ENCODE results near the gene POGK.

The POGK gene

DNA sequence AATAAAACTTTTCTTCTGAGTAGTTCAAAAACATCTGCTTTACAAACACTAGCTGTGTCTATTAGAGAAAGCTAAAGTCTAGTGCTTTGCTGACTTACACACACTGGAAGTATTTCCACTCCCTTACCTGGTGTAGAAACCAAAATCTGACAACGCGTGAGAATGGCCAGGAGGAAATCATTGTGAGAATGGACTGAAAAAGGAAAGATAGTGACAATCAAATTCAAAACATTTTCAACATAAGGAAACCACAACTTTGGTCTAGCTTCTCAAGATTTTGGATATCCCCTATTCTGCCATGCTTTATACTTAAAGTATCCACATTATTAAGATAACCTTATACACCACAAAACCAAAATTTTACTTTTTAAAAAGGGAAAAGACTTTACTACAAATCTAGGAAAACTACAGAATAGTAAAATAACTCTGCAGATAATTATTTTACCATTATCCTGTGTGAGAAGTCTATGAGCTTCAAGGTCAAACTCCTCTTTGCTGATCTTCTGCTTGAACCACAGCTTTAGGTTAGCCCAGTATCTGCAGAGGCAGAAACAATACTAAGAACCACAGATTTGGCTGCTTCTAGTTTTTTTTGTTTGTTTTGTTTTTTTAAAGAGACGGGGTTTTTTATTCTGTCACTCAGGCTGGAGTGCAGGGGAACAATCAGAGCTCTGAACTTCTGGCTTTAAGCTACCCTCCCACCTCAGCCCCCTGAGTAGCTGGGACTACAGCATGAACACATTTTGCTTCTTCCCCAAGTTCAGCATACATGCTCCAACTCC lies 30.2 kb downstream of the POGK start:
- WGBS (ENCODE audit: insufficient coverage) = 29% methylated on average over 1 of the region's 3 CpGs
- Histone ChIP-seq H3K4me1 (ENCODE audit: control extremely low read depth in 1 of 4, control insufficient read depth in 4 of 4, insufficient read depth in 4 of 4, low read length in 3 of 4) (peaks cover 0 to 6% (median 2%) of the 10 kb centered on the region in 4 experiments), H3K4me3 (ENCODE audit: control insufficient read depth in 1 of 7, extremely low read depth in 1 of 7, insufficient read depth in 4 of 7, low read depth in 2 of 7, low read length in 6 of 7) (no peak overlapping the region), H3K9me3 (ENCODE audit: control extremely low read depth in 1 of 5, control insufficient read depth in 4 of 5, insufficient read depth in 2 of 5, low read depth in 1 of 5, low read length in 4 of 5) (no peaks in the 10 kb centered on the region), H3K27ac (ENCODE audit: insufficient read depth in 1 of 2, low read depth in 1 of 2, low read length in 2 of 2, poor library complexity in 1 of 2, severe bottlenecking in 2 of 2) (no peak overlapping the region), H3K36me3 (ENCODE audit: control insufficient read depth in 4 of 4, insufficient read depth in 4 of 4, low read length in 3 of 4) (peaks cover 7 to 41% (median 19%) of the 10 kb centered on the region in 4 experiments), H3K27me3 (replicated peaks in 2 of 5; ENCODE audit: control insufficient read depth in 4 of 5, insufficient read depth in 5 of 5, low read length in 4 of 5) (no peaks in the 10 kb centered on the region)
- DNase-seq = no peak
- ChIA-PET CTCF (interaction anchor here (0.8 to 2.3 kb wide), 4 partner anchors 10 to 189 kb away, joined by 3 to 10 read pairs (median 3); no protein-coding TSS in a partner anchor), POLR2A (no interaction called here)

DNA sequence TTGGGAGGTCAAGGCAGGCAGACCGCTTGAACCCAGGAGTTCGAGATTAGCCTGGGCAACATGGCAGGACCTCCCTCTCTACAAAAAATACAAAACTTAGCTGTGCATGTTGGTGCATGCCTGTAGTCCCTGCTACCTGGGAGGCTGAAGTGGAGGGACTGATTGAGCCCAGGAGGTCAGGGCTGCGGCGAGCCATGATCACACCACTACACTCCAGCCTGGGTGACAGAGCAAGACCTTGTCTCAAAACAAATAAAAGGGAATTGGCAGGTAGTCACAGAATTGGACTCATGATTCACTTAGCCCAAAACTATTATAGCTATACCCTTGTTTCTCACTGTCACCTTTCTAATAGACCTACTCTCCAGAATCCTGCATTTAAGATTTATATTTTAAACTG lies 31.3 kb downstream of the POGK start:
- no peak for DNase-seq
- Histone ChIP-seq H3K9me3 (ENCODE audit: control extremely low read depth in 1 of 5, control insufficient read depth in 4 of 5, insufficient read depth in 2 of 5, low read depth in 1 of 5, low read length in 4 of 5) (no peaks in the 10 kb centered on the region), H3K27ac (ENCODE audit: insufficient read depth in 1 of 2, low read depth in 1 of 2, low read length in 2 of 2, poor library complexity in 1 of 2, severe bottlenecking in 2 of 2) (no peak overlapping the region), H3K4me1 (ENCODE audit: control extremely low read depth in 1 of 4, control insufficient read depth in 4 of 4, insufficient read depth in 4 of 4, low read length in 3 of 4) (peaks cover 3 to 16% (median 10%) of the 10 kb centered on the region in 4 experiments), H3K27me3 (replicated peaks in 2 of 5; ENCODE audit: control insufficient read depth in 4 of 5, insufficient read depth in 5 of 5, low read length in 4 of 5) (no peaks in the 10 kb centered on the region), H3K4me3 (ENCODE audit: control insufficient read depth in 1 of 7, extremely low read depth in 1 of 7, insufficient read depth in 4 of 7, low read depth in 2 of 7, low read length in 6 of 7) (no peak overlapping the region), H3K36me3 (ENCODE audit: control insufficient read depth in 4 of 4, insufficient read depth in 4 of 4, low read length in 3 of 4) (peaks cover 4 to 33% (median 17%) of the 10 kb centered on the region in 4 experiments)
- no CpG with 5 or more reads among the region's 4 CpGs for WGBS (ENCODE audit: insufficient coverage)
- CTCF ChIA-PET = interaction anchor here (1.7 kb wide), 1 partner anchor 19 kb away, joined by 4 read pairs; no protein-coding TSS in a partner anchor
- POLR2A ChIA-PET = no interaction called here

DNA sequence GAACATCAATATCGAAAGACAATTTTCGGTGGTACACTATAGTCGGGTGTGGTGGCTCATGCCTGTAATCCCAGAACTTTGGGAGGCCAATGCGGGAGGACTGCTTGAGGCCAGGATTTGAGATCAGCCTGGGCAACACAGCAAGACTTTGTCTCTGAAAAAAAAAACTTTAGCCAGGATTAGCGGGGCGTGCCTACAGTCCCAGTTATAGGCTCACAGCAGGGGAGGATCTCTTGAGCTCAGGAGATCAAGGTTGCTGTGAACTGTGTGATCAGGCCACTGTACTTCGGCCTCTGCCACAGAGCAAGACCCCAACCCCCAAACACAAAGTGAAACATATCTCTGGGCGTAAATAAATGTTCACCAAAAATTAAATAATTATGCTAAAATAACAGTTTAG lies 35.2 kb downstream of the POGK start:
- Histone ChIP-seq H3K36me3 (ENCODE audit: control insufficient read depth in 4 of 4, insufficient read depth in 4 of 4, low read length in 3 of 4) (peaks cover 0 to 10% (median 3%) of the 10 kb centered on the region in 4 experiments), H3K9me3 (ENCODE audit: control extremely low read depth in 1 of 5, control insufficient read depth in 4 of 5, insufficient read depth in 2 of 5, low read depth in 1 of 5, low read length in 4 of 5) (no peaks in the 10 kb centered on the region), H3K27me3 (replicated peaks in 2 of 5; ENCODE audit: control insufficient read depth in 4 of 5, insufficient read depth in 5 of 5, low read length in 4 of 5) (no peaks in the 10 kb centered on the region), H3K27ac (ENCODE audit: insufficient read depth in 1 of 2, low read depth in 1 of 2, low read length in 2 of 2, poor library complexity in 1 of 2, severe bottlenecking in 2 of 2) (no peak overlapping the region), H3K4me3 (ENCODE audit: control insufficient read depth in 1 of 7, extremely low read depth in 1 of 7, insufficient read depth in 4 of 7, low read depth in 2 of 7, low read length in 6 of 7) (no peak overlapping the region), H3K4me1 (ENCODE audit: control extremely low read depth in 1 of 4, control insufficient read depth in 4 of 4, insufficient read depth in 4 of 4, low read length in 3 of 4) (peaks cover 7 to 24% (median 15%) of the 10 kb centered on the region in 4 experiments)
- ChIA-PET CTCF (no interaction called here), POLR2A (no interaction called here)
- WGBS (ENCODE audit: insufficient coverage) = 100% methylated on average over 6 of the region's 8 CpGs
- no peak for DNase-seq

DNA sequence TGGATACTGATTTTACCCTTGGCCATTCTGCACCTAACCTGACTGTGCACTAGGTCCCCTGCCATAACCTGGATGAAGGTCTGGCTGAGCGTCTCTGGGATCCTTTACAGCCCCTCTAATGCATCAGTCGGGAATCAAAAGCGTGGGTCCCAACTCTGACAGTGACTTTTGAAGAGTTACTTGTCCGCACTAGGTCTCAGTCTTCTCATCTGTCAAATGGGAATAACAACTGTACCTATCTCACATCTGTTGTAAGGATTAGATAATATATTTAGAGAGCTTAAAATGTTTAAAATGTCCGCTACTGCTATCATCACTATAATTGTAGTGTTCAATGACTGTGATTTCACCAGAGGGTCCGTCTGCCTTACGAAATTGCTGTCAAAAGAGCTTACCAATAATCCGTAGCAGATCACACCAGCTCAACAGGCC lies 36.0 kb downstream of the POGK start:
- Histone ChIP-seq H3K27ac (ENCODE audit: insufficient read depth in 1 of 2, low read depth in 1 of 2, low read length in 2 of 2, poor library complexity in 1 of 2, severe bottlenecking in 2 of 2) (peak overlapping the region; percentile 66 to 85), H3K36me3 (ENCODE audit: control insufficient read depth in 4 of 4, insufficient read depth in 4 of 4, low read length in 3 of 4) (peaks cover 0 to 10% (median under 1%) of the 10 kb centered on the region in 4 experiments), H3K9me3 (ENCODE audit: control extremely low read depth in 1 of 5, control insufficient read depth in 4 of 5, insufficient read depth in 2 of 5, low read depth in 1 of 5, low read length in 4 of 5) (no peaks in the 10 kb centered on the region), H3K4me1 (ENCODE audit: control extremely low read depth in 1 of 4, control insufficient read depth in 4 of 4, insufficient read depth in 4 of 4, low read length in 3 of 4) (peaks cover 7 to 23% (median 14%) of the 10 kb centered on the region in 4 experiments), H3K4me3 (ENCODE audit: control insufficient read depth in 1 of 7, extremely low read depth in 1 of 7, insufficient read depth in 4 of 7, low read depth in 2 of 7, low read length in 6 of 7) (peak overlapping the region; percentile 40 to 92 (median 80)), H3K27me3 (replicated peaks in 2 of 5; ENCODE audit: control insufficient read depth in 4 of 5, insufficient read depth in 5 of 5, low read length in 4 of 5) (no peaks in the 10 kb centered on the region)
- 37% methylated on average over 6 of the region's 8 CpGs for WGBS (ENCODE audit: insufficient coverage)
- CTCF ChIA-PET = interaction anchor here (1.2 to 13.2 kb wide), 2 partner anchors 34 to 185 kb away, joined by 3 to 172 read pairs; no protein-coding TSS in a partner anchor
- POLR2A ChIA-PET = no interaction called here
- no peak for DNase-seq

DNA sequence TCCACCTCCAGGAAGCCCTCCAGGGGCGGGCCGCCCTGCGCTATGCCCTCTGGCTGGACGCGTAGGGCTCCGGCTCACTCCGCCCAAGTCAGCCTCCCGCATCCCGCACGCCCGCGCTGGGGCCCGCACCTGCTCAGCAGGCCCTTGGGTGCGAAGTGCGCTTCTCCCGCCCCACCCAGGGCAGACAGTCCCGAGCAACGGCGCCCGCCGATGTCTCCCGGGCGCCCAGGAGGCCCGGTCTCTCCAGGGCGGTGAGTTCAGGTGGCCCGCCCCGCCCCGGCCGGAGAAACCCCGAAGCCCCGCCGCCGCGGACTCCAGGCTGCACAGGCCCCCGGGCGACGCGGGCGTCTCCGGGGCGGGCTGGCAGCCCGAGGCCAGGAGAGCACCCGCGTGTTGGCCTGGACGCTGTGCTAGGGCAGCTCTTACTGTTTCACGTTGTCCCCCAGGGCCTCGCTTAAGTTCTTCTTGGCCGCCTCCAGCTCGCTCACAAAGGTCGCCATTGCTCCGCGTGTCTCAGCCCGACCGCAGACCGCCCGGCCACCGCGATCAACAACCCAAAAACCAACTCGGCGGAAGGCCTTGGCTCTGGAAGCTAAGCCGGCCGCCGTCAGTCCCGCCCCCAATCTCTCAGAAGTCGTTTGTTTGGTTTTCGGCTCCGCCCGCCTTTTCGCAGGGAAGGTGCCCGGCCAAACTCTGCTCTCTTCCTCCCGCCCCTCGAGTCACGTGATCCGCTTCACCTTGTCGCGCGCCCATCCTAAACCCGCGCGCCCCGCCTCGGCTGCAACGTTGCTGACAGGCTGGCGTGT lies 36.7 kb downstream of the POGK start, which contains the start of gene TADA1:
Gene TADA1, minus strand, starts transcription at position 531 of the 806 bp plus-strand sequence. Its CDS starts 31 bp downstream, at position 500.
- Histone ChIP-seq H3K4me3 (ENCODE audit: control insufficient read depth in 1 of 7, extremely low read depth in 1 of 7, insufficient read depth in 4 of 7, low read depth in 2 of 7, low read length in 6 of 7) (peak within 1 kb of the TSS; percentile 40 to 92 (median 80)), H3K36me3 (ENCODE audit: control insufficient read depth in 4 of 4, insufficient read depth in 4 of 4, low read length in 3 of 4) (peaks cover 0 to 10% (median under 1%) of the 10 kb centered on the region in 4 experiments), H3K4me1 (ENCODE audit: control extremely low read depth in 1 of 4, control insufficient read depth in 4 of 4, insufficient read depth in 4 of 4, low read length in 3 of 4) (peaks cover 7 to 23% (median 14%) of the 10 kb centered on the region in 4 experiments), H3K27me3 (replicated peaks in 2 of 5; ENCODE audit: control insufficient read depth in 4 of 5, insufficient read depth in 5 of 5, low read length in 4 of 5) (no peaks in the 10 kb centered on the region), H3K27ac (ENCODE audit: insufficient read depth in 1 of 2, low read depth in 1 of 2, low read length in 2 of 2, poor library complexity in 1 of 2, severe bottlenecking in 2 of 2) (peak within 1 kb of the TSS; percentile 66 to 85), H3K9me3 (ENCODE audit: control extremely low read depth in 1 of 5, control insufficient read depth in 4 of 5, insufficient read depth in 2 of 5, low read depth in 1 of 5, low read length in 4 of 5) (no peaks in the 10 kb centered on the region)
- ChIA-PET POLR2A (interaction anchor here (1.2 kb wide), 1 partner anchor 37 kb away, joined by 3 read pairs; the partner anchor contains the start of gene POGK), CTCF (interaction anchor here (0.9 to 13.2 kb wide), 4 partner anchors 17 to 185 kb away, joined by 3 to 172 read pairs (median 4); partner anchors contain the start of gene POGK)
- peak; percentile 99 to 100 (median 100) for DNase-seq
- under 1% methylated on average over 84 of the region's 84 CpGs for WGBS (ENCODE audit: insufficient coverage)

DNA sequence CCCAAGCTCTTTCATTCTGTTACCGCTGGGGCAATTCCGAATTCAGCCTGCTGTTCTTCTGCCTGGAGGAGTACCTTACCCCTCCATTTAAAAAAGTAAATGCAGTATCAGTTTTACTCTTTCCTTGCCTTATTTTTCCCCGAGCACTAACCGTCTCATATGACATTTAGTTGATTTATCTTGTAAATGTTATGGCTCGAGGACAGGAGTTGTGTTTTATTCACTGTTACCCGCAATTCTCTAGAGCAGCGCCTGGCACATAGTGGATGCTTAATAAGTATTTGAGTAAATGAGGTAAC lies 37.2 kb downstream of the POGK start:
- peak overlapping the region in 6 of 7 experiments; percentile 19 to 92 (median 83) for H3K4me3 ChIP-seq (ENCODE audit: control insufficient read depth in 1 of 7, extremely low read depth in 1 of 7, insufficient read depth in 4 of 7, low read depth in 2 of 7, low read length in 6 of 7)
- H3K36me3 ChIP-seq (ENCODE audit: control insufficient read depth in 4 of 4, insufficient read depth in 4 of 4, low read length in 3 of 4) = peaks cover 0 to 10% (median under 1%) of the 10 kb centered on the region in 4 experiments
- H3K27ac ChIP-seq (ENCODE audit: insufficient read depth in 1 of 2, low read depth in 1 of 2, low read length in 2 of 2, poor library complexity in 1 of 2, severe bottlenecking in 2 of 2) = peak overlapping the region in 1 of 2 experiments; percentile 74
- H3K9me3 ChIP-seq (ENCODE audit: control extremely low read depth in 1 of 5, control insufficient read depth in 4 of 5, insufficient read depth in 2 of 5, low read depth in 1 of 5, low read length in 4 of 5) = no peaks in the 10 kb centered on the region
- peaks cover 7 to 23% (median 14%) of the 10 kb centered on the region in 4 experiments for H3K4me1 ChIP-seq (ENCODE audit: control extremely low read depth in 1 of 4, control insufficient read depth in 4 of 4, insufficient read depth in 4 of 4, low read length in 3 of 4)
- ChIA-PET CTCF (interaction anchor here (0.9 to 13.2 kb wide), 4 partner anchors 17 to 184 kb away, joined by 3 to 172 read pairs (median 4); partner anchors contain the start of gene POGK), POLR2A (interaction anchor here (1.2 kb wide), 1 partner anchor 38 kb away, joined by 3 read pairs; the partner anchor contains the start of gene POGK)
- WGBS (ENCODE audit: insufficient coverage) = 0% methylated on average over 6 of the region's 7 CpGs
- H3K27me3 ChIP-seq (replicated peaks in 2 of 5; ENCODE audit: control insufficient read depth in 4 of 5, insufficient read depth in 5 of 5, low read length in 4 of 5) = no peaks in the 10 kb centered on the region
- no peak for DNase-seq

Measured in common myeloid progenitor, CD34-positive (primary cell).